Measurements from ENCODE around the gene HPF1.
"Not testable (repeated sequence)": the region's sequence is repeated elsewhere in the genome, so short reads cannot be mapped to it uniquely, and the experiment has no call there.

The HPF1 gene

DNA sequence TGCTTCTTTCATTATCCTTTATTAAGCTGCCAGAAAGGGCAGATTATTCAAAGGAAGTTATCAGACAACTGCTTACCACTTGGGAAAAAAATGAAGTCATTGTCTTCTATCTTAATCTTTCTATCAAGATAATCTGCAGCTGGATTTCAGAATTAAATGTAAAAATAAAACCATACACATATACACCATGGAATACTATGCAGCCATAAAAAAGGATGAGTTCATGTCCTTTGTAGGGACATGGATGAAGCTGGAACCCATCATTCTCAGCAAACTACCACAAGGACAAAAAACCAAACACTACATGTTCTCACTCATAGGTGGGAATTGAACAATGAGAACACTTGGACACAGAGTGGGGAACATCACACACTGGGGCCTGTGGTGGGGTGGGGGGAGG lies 19.1 kb downstream of the HPF1 start:
- DNase-seq (ENCODE audit: low read depth): not testable (repeated sequence)

DNA sequence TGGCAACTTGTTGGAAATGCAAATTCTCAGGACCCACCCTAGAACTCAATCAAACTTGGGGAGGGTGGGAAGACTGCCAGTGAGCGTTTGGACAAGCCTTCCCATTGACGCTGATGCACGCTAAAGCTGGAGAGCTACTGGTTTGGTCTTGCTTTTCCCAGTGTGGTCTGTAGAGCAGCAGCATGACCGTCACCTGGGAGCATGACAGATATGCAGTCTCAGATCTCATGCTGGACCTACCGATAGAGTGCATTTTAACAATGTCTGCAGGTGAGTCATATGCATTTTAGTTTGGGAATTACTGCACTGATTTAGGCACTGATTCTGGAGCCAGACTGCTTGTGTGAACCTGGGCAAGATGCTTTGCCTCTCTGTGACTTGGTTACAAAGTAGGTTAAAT lies 27.2 kb downstream of the HPF1 start:
- no peak for DNase-seq (ENCODE audit: low read depth)

DNA sequence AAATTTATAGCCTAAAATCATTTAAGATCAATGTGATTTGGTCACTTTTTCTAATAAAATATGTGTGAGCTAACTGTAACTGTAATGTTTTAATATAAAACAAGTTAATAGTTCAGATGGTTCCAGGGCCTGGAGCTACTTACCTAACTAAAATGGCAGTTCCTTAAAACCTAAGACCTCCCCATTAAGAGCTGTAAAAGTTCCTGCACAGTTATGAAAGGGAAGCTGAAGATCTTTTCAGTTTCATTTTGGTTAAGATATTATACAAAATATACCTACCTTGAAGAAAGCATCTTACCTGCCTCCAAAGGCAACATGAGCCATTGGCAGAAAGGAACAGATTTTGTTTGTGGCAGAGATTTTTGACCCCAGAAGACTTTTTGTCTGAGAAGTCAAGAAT lies 30.1 kb downstream of the HPF1 start:
- no peak for DNase-seq (ENCODE audit: low read depth)

DNA sequence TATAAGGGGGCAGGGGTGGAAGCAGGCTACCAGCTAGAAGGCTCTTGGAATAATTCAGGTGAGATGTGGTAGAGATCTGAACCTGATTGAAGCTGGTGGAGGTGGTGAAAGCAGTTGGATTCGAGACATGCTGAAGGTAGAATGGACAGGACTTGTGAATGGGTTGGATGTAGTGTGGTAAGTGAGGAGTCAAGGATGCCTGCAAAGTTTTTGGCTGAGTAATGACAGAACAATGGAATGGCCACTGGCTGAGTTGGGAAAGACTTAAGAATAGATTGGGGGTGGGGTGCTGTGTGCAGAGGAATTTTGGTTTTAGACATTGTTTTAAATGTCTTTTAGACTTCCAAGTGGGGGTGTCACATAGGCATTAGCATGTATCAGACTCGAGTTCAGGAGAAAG lies 33.5 kb downstream of the HPF1 start:
- no peak for DNase-seq (ENCODE audit: low read depth)

DNA sequence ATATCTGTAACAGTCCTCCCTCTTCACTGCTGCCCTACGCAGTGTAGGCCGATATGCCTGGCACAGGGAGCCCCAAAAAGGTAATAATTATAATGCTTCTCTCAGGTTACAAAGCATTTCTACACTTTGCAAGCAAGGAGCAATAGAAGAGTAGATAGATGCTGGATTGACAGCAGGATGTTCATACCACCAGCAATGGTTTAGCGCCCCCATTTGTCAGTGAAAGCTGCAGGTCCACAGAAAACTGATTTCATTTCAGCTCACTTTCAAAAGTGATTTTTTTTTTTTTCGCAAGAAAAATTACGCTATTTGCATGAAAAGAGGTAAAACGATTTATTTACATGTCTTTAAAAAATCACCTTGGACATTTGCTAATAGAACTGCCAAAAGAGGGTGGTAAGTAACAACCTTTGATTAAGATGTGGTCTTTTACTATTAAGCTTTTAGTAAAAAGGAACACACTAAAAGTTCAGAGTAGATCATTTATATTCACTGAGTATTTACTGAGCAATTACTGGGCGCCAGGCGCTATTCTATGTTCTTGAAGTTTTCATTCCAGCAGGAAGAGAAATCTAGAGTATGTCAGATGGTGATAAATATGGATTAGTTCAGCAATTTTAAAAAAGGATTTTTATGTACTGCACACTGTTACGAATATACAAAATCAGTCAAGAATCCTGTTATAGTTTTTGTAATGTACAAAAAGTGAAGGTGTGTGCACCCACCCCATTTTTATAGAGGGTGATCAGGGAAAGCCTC lies 34.4 kb downstream of the HPF1 start:
- no peak for DNase-seq (ENCODE audit: low read depth)

DNA sequence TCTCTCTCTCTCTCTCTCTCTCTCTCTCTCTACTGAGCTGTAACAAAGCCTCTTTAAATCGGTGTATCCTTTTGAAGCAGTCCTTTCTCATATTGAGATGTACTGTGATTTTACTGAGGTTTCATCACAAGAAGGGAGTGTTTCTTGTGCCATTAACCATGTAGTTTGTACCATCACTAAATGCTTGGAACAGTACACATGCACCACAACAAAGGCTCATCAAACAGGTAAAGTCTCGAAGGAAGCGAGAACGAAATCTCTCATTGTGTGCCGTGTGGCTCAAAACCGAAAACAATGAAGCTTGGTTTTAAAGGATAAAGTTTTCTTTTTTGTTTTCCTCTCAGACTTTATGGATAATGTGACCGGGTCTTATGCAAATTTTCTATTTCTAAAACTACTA lies 37.2 kb downstream of the HPF1 start:
- no peak for DNase-seq (ENCODE audit: low read depth)

DNA sequence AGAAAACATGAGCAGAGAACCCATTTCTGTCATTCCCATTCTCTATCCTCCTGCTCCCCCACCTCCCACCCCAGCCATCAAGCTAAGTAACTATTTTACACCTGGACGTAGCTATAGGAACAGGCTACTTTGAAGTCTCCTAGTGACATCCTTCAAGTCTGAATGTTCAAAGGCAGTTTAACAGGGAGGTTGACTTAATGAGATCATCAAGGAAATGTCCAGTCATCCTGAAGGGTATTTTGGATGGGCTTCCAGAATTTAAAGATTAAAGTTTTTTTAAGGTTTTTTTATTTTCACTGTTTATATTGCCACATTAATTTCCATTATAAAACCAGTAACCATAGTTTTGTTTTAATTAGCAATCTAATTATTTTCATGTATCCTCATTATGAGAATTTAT lies 41.1 kb downstream of the HPF1 start:
- no peak for DNase-seq (ENCODE audit: low read depth)

DNA sequence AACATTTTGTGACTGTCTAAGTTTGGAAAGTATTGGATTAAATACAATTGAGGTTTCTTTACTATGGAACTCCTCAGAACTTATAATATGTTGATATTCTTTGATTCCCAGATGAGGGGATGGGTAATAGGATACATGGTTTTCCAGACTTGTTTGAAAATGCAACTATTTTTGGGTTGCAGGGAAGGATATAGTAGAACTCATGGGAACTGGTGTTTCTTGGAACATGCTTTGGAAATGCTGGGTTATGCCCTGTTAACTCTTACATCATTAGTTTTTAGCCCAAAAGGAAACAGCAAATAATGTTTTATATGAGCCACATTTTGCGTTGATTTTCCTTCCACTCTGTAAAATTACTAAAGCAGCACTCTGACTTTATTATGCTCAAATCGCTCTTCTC lies 41.9 kb downstream of the HPF1 start:
- no peak for DNase-seq (ENCODE audit: low read depth)

DNA sequence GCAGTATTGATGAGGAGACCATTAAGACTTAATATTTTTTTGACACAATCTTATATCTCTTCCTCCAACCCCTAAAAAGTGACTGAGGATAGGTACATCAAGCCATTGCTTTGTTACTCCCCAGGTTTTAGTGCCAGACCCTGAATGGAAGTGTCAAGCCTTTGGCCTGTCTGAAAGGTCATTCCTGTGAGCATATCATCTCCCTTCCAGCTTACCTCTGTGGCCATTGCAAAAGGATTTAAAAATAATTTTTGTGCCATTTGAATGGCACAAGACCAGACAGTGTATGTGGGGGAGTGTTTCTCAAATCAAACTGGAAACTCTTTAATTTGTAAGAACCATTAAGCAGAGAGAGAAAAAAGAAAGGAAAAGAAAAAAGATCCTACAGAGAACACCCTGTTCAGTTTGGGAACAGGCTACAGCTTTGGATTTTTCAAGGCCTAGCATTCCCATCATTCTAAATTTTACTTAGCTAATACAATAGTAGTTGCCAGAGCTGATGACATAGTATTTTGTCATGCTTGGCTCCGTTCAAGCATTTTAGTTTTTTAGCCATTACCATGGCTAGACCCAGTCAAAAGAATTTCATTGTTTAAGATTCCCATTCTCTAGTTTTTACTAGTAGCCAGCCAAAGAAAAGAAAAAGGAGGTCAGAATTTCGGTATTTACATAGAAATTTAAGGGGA lies 49.6 kb downstream of the HPF1 start:
- no peak for DNase-seq (ENCODE audit: low read depth)

DNA sequence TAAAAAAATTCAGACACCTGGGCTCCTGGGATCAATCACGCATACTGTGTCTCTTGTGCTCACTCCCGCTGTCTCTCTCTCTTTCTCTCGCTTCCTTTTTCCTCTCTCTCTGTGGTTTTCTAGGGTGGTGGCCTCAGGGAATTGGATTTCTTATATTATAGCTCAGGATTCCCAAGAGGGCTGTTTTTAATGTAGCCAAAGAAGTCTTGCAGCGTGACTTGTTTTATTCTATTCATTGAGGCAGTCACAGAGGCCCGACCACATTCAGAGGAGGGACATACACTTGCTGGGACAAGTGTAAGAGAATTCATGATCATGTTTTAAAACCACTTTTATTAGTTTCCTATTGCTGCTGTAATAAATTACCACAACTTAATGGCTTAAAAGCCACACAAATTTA lies 59.4 kb downstream of the HPF1 start:
- DNase-seq (ENCODE audit: low read depth): no peak

DNA sequence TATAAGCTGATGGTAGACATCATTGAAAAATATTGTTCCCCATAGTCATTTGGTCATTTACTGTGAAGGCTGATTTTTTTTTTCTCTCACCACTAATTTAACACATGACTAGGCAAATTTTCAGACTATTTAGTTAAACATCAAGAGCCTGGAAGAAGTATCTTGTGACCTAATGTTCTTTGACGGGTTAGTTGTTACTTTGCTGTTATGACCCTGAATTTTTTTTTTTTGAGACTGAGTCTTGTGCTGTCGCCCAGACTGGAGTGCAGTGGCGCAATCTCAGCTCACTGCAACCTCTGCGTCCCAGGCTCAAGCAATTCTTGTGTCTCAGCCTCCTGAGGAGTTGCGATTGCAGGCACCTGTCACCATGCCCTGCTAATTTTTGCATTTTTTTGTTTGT lies 67.0 kb downstream of the HPF1 start:
- DNase-seq (ENCODE audit: low read depth): no peak

DNA sequence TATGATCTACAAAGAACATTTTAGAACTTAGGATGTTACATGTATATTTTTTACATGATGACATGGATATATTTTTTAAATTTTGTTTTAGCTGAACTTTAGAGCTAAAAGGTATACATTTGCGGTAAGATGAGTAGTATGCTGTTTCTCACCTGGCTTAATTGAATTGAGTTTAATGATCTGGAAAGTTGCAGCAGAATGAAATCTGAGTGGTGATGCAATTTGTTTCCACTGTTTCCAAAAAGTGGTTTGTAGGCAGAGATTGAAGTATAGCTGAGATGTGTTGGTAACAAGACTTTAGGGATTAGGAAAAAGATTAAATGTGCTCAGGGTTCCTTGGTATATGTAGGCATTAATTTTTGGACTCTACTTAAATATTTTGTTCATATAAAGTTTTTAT lies 68.1 kb downstream of the HPF1 start:
- no peak for DNase-seq (ENCODE audit: low read depth)

DNA sequence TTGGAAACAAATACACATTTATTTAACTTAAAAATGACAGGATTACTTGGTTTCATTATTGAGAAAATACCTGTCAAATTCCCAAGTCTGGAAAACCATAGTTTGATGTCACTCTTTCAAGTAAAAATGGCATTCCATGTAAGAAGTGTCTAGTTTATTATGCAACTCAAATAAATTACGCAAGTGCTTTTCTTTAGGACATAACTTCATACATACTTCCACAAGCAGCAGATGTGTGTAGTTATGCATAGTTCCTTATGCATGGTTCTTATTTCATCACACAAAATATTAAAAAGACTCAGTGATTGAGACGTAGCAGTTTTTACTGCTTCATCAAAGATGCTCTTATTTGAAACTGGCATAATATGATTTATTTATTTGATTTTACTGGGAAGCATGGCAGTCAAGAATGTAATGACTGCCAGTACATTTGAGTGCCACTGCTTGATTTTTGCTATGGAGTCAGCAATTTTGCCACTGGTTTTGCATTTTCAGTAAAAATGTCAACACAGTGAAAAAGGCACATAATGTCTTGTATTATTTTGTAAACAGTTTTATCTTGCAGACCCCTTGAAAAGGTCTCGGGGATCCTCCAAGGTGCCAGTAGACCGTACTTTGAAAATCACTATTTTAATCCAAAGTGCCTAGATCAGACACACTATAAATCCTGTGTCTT lies 75.2 kb downstream of the HPF1 start:
- no peak for DNase-seq (ENCODE audit: low read depth)

Data from activated T-helper 9 cell treated with anti-CD3 and anti-CD28 coated beads, Interleukin-2, amount 50 U/mL, for 16 hours (primary cell).